ENCODE results near the gene PPARA. TPM values are rescaled to one million over a fixed set of nuclear protein-coding genes. Genes with fewer than 3 reads are reported as not detected.
"Not testable (repeated sequence)": the region's sequence is repeated elsewhere in the genome, so short reads cannot be mapped to it uniquely, and the experiment has no call there.

PPARA gene
- total RNA-seq, 1 donor from 2014 or later = 7.5 TPM

- no peak for DNase-seq (ENCODE audit: low read depth, low spot score)
These were observed 91.2 kb downstream of the PPARA start for GRCh38 chr22:46241396-46242007.

GRCh38 chr22:46242076-46242475 lies 91.8 kb downstream of the PPARA start:
- DNase-seq (ENCODE audit: low read depth, low spot score) = no peak

- no peak for DNase-seq (ENCODE audit: low read depth, low spot score)
These were observed 94.4 kb downstream of the PPARA start for GRCh38 chr22:46244771-46245170.

GRCh38 chr22:46245511-46245910 lies 95.2 kb downstream of the PPARA start:
- DNase-seq (ENCODE audit: low read depth, low spot score) = no peak

- no peak for DNase-seq (ENCODE audit: low read depth, low spot score)
These were observed 95.9 kb downstream of the PPARA start for GRCh38 chr22:46246178-46246577.

- no peak for DNase-seq (ENCODE audit: low read depth, low spot score)
These were observed 97.2 kb downstream of the PPARA start for GRCh38 chr22:46247443-46247975.

- peak; percentile 35 for DNase-seq (ENCODE audit: low read depth, low spot score)
These were observed 99.9 kb downstream of the PPARA start, which contains the start of gene CDPF1 for GRCh38 chr22:46250035-46250782. Gene CDPF1, minus strand, starts transcription at chr22:46250293. Its CDS starts 2,009 bp downstream, at chr22:46248284.

GRCh38 chr22:46250783-46251125 lies 100.4 kb downstream of the PPARA start:
- no peak for DNase-seq (ENCODE audit: low read depth, low spot score)

GRCh38 chr22:46251266-46251665 lies 100.9 kb downstream of the PPARA start:
- DNase-seq (ENCODE audit: low read depth, low spot score) = no peak

- DNase-seq (ENCODE audit: low read depth, low spot score) = no peak
These were observed 101.6 kb downstream of the PPARA start for GRCh38 chr22:46251816-46252380.

GRCh38 chr22:46256358-46256958 lies 106.1 kb downstream of the PPARA start:
- no peak for DNase-seq (ENCODE audit: low read depth, low spot score)

- no peak for DNase-seq (ENCODE audit: low read depth, low spot score)
These were observed 109.0 kb downstream of the PPARA start for GRCh38 chr22:46259374-46259773.

GRCh38 chr22:46260038-46260437 lies 109.7 kb downstream of the PPARA start:
- no peak for DNase-seq (ENCODE audit: low read depth, low spot score)

- no peak for DNase-seq (ENCODE audit: low read depth, low spot score)
These were observed 112.3 kb downstream of the PPARA start for GRCh38 chr22:46262449-46263215.

- DNase-seq (ENCODE audit: low read depth, low spot score) = no peak
These were observed 112.9 kb downstream of the PPARA start, which contains the start of gene PKDREJ for GRCh38 chr22:46263216-46263590. Gene PKDREJ, minus strand, starts transcription at chr22:46263343. Its CDS starts 21 bp downstream, at chr22:46263322.

GRCh38 chr22:46264520-46264919 lies 114.2 kb downstream of the PPARA start:
- DNase-seq (ENCODE audit: low read depth, low spot score) = not testable (repeated sequence)

- not testable (repeated sequence) for DNase-seq (ENCODE audit: low read depth, low spot score)
These were observed 115.3 kb downstream of the PPARA start for GRCh38 chr22:46265627-46266026.

- DNase-seq (ENCODE audit: low read depth, low spot score) = peak; percentile 22
These were observed 117.3 kb downstream of the PPARA start, which contains the start of gene TTC38 for GRCh38 chr22:46267431-46268279. Gene TTC38, plus strand, starts transcription at chr22:46268008. Its CDS starts 32 bp downstream, at chr22:46268040.

- DNase-seq (ENCODE audit: low read depth, low spot score) = no peak
These were observed 119.2 kb downstream of the PPARA start for GRCh38 chr22:46269564-46269963.

GRCh38 chr22:46272196-46272595 lies 121.9 kb downstream of the PPARA start:
- no peak for DNase-seq (ENCODE audit: low read depth, low spot score)
